Loucy (cell line): Measurements from ENCODE around the gene MINDY1.

ENCODE experiments used
- EZH2phosphoT487 ChIP-seq: fragments of 200-600 bp; IDR thresholded peaks from 2 replicates; pipeline ENCODE4 v1.6.1; 2018; ENCODE audit warnings: antibody characterized with exemption, mild to moderate bottlenecking, moderate library complexity, borderline replicate concordance
- TF ChIP-seq, protein P1 (sequence below): fragments of 200-600 bp; sonication (generic); conservative IDR thresholded peaks from 2 replicates; pipeline ENCODE4 v1.5.1; 2014; ENCODE audit warnings: mild to moderate bottlenecking, antibody characterized with exemption, low read length

DNA sequence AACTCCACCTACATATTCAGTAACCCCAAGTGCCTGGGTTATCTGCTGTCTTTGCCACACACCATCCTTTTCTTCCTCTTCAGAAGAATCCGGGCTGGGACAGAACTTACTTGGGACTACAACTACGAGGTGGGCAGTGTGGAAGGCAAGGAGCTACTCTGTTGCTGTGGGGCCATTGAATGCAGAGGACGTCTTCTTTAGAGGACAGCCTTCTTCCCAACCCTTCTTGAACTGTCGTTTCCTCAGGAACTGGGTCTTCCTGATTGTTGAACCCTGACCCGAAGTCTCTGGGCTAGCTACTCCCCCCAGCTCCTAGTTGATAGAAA lies 42.6 kb downstream of the MINDY1 start:
- TF ChIP-seq, protein P1, sequence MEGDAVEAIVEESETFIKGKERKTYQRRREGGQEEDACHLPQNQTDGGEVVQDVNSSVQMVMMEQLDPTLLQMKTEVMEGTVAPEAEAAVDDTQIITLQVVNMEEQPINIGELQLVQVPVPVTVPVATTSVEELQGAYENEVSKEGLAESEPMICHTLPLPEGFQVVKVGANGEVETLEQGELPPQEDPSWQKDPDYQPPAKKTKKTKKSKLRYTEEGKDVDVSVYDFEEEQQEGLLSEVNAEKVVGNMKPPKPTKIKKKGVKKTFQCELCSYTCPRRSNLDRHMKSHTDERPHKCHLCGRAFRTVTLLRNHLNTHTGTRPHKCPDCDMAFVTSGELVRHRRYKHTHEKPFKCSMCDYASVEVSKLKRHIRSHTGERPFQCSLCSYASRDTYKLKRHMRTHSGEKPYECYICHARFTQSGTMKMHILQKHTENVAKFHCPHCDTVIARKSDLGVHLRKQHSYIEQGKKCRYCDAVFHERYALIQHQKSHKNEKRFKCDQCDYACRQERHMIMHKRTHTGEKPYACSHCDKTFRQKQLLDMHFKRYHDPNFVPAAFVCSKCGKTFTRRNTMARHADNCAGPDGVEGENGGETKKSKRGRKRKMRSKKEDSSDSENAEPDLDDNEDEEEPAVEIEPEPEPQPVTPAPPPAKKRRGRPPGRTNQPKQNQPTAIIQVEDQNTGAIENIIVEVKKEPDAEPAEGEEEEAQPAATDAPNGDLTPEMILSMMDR: no peak
- TF ChIP-seq EZH2phosphoT487: no peak
